SU-DHL-6 (cell line): Measurements from ENCODE around the gene GRPEL1.
A peak's percentile ranks its signal among the peaks of the same experiment; 100 is the strongest.

Experiments
- H2AFZ ChIP-seq: fragments of 200-600 bp; sonication (generic); 2 replicates; pipeline ENCODE4 v1.6.1; 2014; ENCODE audit warnings: low read depth, mild to moderate bottlenecking, moderate library complexity, mixed read lengths, antibody characterized with exemption, low read length; ENCODE audit not compliant: severe bottlenecking
- H3F3A ChIP-seq: fragments of 200-600 bp; shearing (Covaris generic); 2 replicates; pipeline ENCODE4 v1.6.0; 2016; ENCODE audit warnings: antibody characterized with exemption, mild to moderate bottlenecking; ENCODE audit not compliant: insufficient read depth
- H3K27ac ChIP-seq: fragments of 200-600 bp; sonication (generic); 2 replicates; pipeline ENCODE4 v1.5.1; 2016; ENCODE audit warnings: low read depth, mild to moderate bottlenecking, low read length, moderate library complexity, mixed read lengths
- H3K27me3 ChIP-seq: fragments of 200-600 bp; sonication (generic), shearing (Covaris generic); 2 replicates; pipeline ENCODE4 v1.6.0; 2014; ENCODE audit warnings: mild to moderate bottlenecking, low read length
- H3K36me3 ChIP-seq: fragments of 200-600 bp; sonication (generic); 2 replicates; pipeline ENCODE4 v1.6.1; 2014; ENCODE audit warnings: mild to moderate bottlenecking, low read length, mixed read lengths
- H3K4me2 ChIP-seq: fragments of 300-600, 200-600 bp; shearing (Covaris generic), sonication (generic); 2 replicates; pipeline ENCODE4 v1.6.0; 2014; ENCODE audit warnings: low read length, low read depth, mild to moderate bottlenecking; ENCODE audit not compliant: poor library complexity, severe bottlenecking
- H3K4me3 ChIP-seq: fragments of 200-600 bp; sonication (generic); 2 replicates; pipeline ENCODE4 v1.5.1; 2014; ENCODE audit warnings: antibody characterized with exemption, low read length, mild to moderate bottlenecking, mixed read lengths; ENCODE audit not compliant: insufficient read depth, poor library complexity, severe bottlenecking
- H3K79me2 ChIP-seq: fragments of 200-600 bp; sonication (generic); 2 replicates; pipeline ENCODE4 v1.6.1; 2014; ENCODE audit warnings: mild to moderate bottlenecking, low read length, moderate library complexity; ENCODE audit not compliant: insufficient read depth
- H3K9ac ChIP-seq: fragments of 200-600 bp; sonication (generic); 2 replicates; pipeline ENCODE4 v1.7.0; 2014; ENCODE audit warnings: mild to moderate bottlenecking, low read length
- H3K9me2 ChIP-seq: fragments of 200-600 bp; sonication (generic); replicated peaks from 2 replicates; pipeline ENCODE4 v1.6.1; 2014; ENCODE audit warnings: low read length; ENCODE audit not compliant: insufficient read depth
- H3K9me3 ChIP-seq: fragments of 200-600 bp; sonication (generic); 2 replicates; pipeline ENCODE4 v1.6.1; 2014; ENCODE audit warnings: low read length, mixed read lengths; ENCODE audit not compliant: insufficient read depth
- H4K20me1 ChIP-seq: fragments of 200-600 bp; sonication (generic); 2 replicates; pipeline ENCODE4 v1.6.1; 2014; ENCODE audit warnings: low read depth, mild to moderate bottlenecking, antibody characterized with exemption, low read length, moderate library complexity, mixed read lengths
- CTCF ChIP-seq: fragments of 200-600 bp; sonication (generic); IDR thresholded peaks from one replicate; pipeline ENCODE4 v1.5.1; 2017; ENCODE audit warnings: antibody characterized with exemption, mild to moderate bottlenecking, low read length, moderate library complexity; ENCODE audit not compliant: insufficient read depth, poor library complexity, severe bottlenecking
- EZH2phosphoT487 ChIP-seq: fragments of 200-600 bp; sonication (generic), shearing (Covaris generic); conservative IDR thresholded peaks from 2 replicates; pipeline ENCODE4 v1.6.1; 2018; ENCODE audit warnings: mild to moderate bottlenecking, antibody characterized with exemption, low read length, moderate library complexity, mixed read lengths

The GRPEL1 gene

GRCh38 chr4:7045961-7046921 lies 21.6 kb downstream of the GRPEL1 start:
- Histone ChIP-seq H3K9me3 (no peaks in the 10 kb centered on the region), H3K79me2 (peaks cover 45% of the 10 kb centered on the region), H3K27me3 (no peaks in the 10 kb centered on the region), H3K4me2 (peak overlapping the region; percentile 78), H3K9me2 (no peaks in the 10 kb centered on the region), H3F3A (no peaks in the 10 kb centered on the region), H3K9ac (no peak overlapping the region), H3K4me3 (no peak overlapping the region), H2AFZ (no peak overlapping the region), H4K20me1 (no peaks in the 10 kb centered on the region; the same call in 1 of the 2 replicates), H3K36me3 (no peaks in the 10 kb centered on the region), H3K27ac (no peak overlapping the region)
- TF ChIP-seq EZH2phosphoT487 (no peak), CTCF (no peak)

GRCh38 chr4:7045553-7045952 lies 22.3 kb downstream of the GRPEL1 start:
- Histone ChIP-seq H3K9ac (no peak overlapping the region), H3K9me2 (no peaks in the 10 kb centered on the region), H3K4me3 (no peak overlapping the region), H3K79me2 (peaks cover 45% of the 10 kb centered on the region), H3K36me3 (no peaks in the 10 kb centered on the region), H4K20me1 (no peaks in the 10 kb centered on the region; the same call in 1 of the 2 replicates), H3F3A (no peaks in the 10 kb centered on the region), H2AFZ (no peak overlapping the region), H3K27me3 (no peaks in the 10 kb centered on the region), H3K9me3 (no peaks in the 10 kb centered on the region), H3K4me2 (peak overlapping the region; percentile 78), H3K27ac (no peak overlapping the region)
- TF ChIP-seq EZH2phosphoT487 (no peak), CTCF (no peak)

GRCh38 chr4:7044137-7044930 lies 23.5 kb downstream of the GRPEL1 start:
- Histone ChIP-seq H4K20me1 (no peaks in the 10 kb centered on the region; the same call in 1 of the 2 replicates), H3K9me2 (no peaks in the 10 kb centered on the region), H3K4me2 (peak overlapping the region; percentile 78), H3K9me3 (no peaks in the 10 kb centered on the region), H3K4me3 (peak overlapping the region; percentile 67), H3K27ac (no peak overlapping the region), H3K9ac (peak overlapping the region; percentile 77), H2AFZ (peak overlapping the region; percentile 68), H3K36me3 (no peaks in the 10 kb centered on the region), H3K27me3 (no peaks in the 10 kb centered on the region), H3K79me2 (peaks cover 36% of the 10 kb centered on the region), H3F3A (no peaks in the 10 kb centered on the region)
- TF ChIP-seq CTCF (no peak), EZH2phosphoT487 (no peak)
